Bronchial epithelial cell (primary cell): ENCODE results near the gene MFNG. TPM values are rescaled to one million over a fixed set of nuclear protein-coding genes. Genes with fewer than 3 reads are reported as not detected.

Experiments
- DNase-seq: peaks from one replicate; pipeline ENCODE4 v3.0.0-alpha.2; 2010; ENCODE audit warnings: low read depth
- FAIRE-seq: peaks from 2 replicates; lab custom pipeline; 2011; peaks lifted over from hg19 to GRCh38; lab: Jason Lieb, UNC
- H3K27me3 ChIP-seq: 2 replicates; pipeline ENCODE4 v1.5.1; 2011; ENCODE audit warnings: low read length; ENCODE audit not compliant: control insufficient read depth, insufficient read depth
- H3K36me3 ChIP-seq: 2 replicates; pipeline ENCODE4 v1.5.1; 2011; ENCODE audit warnings: low read length; ENCODE audit not compliant: control insufficient read depth, insufficient read depth
- H3K4me3 ChIP-seq: 2 replicates; pipeline ENCODE4 v1.5.1; 2011; ENCODE audit warnings: mild to moderate bottlenecking, low read depth, low read length, control low read depth
- CTCF ChIP-seq: IDR thresholded peaks from 2 replicates; pipeline ENCODE4 v1.5.1; 2011; ENCODE audit warnings: mild to moderate bottlenecking, moderate library complexity, low read length, control low read depth, inconsistent platforms; ENCODE audit not compliant: insufficient read depth, severe bottlenecking
- total RNA-seq: library from RNA; depleted of rRNA; stranded (reverse); fragments of >200 nt; gene quantifications from 2 replicates; pipeline ENCODE4 v1.2.1, GENCODE V29; 2014

MFNG gene
- total RNA-seq, 1 donor from 2014 or later, result 0.26 TPM

- DNase-seq, result no peak
- H3K4me3 ChIP-seq, result no peak overlapping the region
- H3K27me3 ChIP-seq, result no peaks in the 10 kb centered on the region
- peaks cover 8% of the 10 kb centered on the region for H3K36me3 ChIP-seq
- TF ChIP-seq CTCF, result no peak
- FAIRE-seq, result no peak
Measured at GRCh38 chr22:37488337-37489135, 2.4 kb upstream of the MFNG start.

- DNase-seq, result no peak
- TF ChIP-seq CTCF, result no peak
- Histone ChIP-seq H3K27me3 (no peaks in the 10 kb centered on the region), H3K4me3 (no peak overlapping the region), H3K36me3 (peaks cover 8% of the 10 kb centered on the region)
- no peak for FAIRE-seq
Measured at GRCh38 chr22:37487571-37487970, 1.4 kb upstream of the MFNG start.

DNA sequence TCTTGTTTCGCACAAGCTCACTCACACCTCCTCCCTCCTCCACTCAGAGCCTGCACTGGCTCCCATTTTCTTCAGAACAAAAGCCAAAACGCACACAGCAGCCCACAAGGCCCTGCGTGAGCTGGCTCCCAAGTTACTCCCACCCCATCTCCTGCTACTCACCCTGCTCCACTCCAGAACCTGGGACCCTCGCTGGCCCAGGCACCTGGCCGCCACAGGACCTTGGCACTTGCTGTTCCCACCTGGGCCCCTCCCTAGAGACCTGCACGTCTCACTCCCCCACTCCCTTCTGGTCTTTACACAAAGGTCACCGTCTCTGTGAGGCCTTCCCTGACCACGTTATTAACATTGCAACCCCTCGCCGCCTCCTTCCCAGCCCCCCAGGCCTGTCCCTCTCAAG is 945 bp upstream of the MFNG start:
- DNase-seq, result no peak
- FAIRE-seq, result no peak
- Histone ChIP-seq H3K4me3 (no peak overlapping the region), H3K36me3 (peaks cover 8% of the 10 kb centered on the region), H3K27me3 (no peaks in the 10 kb centered on the region)
- TF ChIP-seq CTCF, result no peak

GRCh38 chr22:37485395-37486223 is 575 bp downstream of the MFNG start:
- no peak for DNase-seq
- no peak for TF ChIP-seq CTCF
- peaks cover 2% of the 10 kb centered on the region for H3K36me3 ChIP-seq
- H3K4me3 ChIP-seq, result no peak overlapping the region
- no peaks in the 10 kb centered on the region for H3K27me3 ChIP-seq
- FAIRE-seq, result no peak

GRCh38 chr22:37484480-37485394 is 1.4 kb downstream of the MFNG start:
- no peak for DNase-seq
- FAIRE-seq, result no peak
- H3K4me3 ChIP-seq, result no peak overlapping the region
- no peaks in the 10 kb centered on the region for H3K27me3 ChIP-seq
- no peaks in the 10 kb centered on the region for H3K36me3 ChIP-seq
- no peak for TF ChIP-seq CTCF
